HL-60 (cell line): ENCODE data around the gene DTYMK.
A peak's percentile ranks its signal among the peaks of the same experiment; 100 is the strongest.

Experiments used
- DNase-seq, 2 experiments: peaks; one replicate each; pipeline ENCODE4 v3.0.0-alpha.2; 2010 to 2020; ENCODE audit warnings: low read depth in 1 of 2, low spot score in 1 of 2
- H3K27ac ChIP-seq: fragments of 250-450 bp; sonication (Bioruptor Pico); replicated peaks from 2 replicates; pipeline ENCODE4 v1.5.1; 2020; ENCODE audit warnings: mild to moderate bottlenecking, moderate library complexity
- H3K27me3 ChIP-seq: fragments of 250-450 bp; sonication (Bioruptor Pico); 2 replicates; pipeline ENCODE4 v1.5.1; 2021; ENCODE audit warnings: mild to moderate bottlenecking, moderate library complexity; ENCODE audit not compliant: insufficient read depth, poor library complexity, severe bottlenecking
- H3K4me3 ChIP-seq: replicated peaks from 2 replicates; pipeline ENCODE4 v1.5.1; 2011; ENCODE audit warnings: mild to moderate bottlenecking, control low read depth, low read length; ENCODE audit not compliant: insufficient read depth
- GABPA ChIP-seq: IDR thresholded peaks from 2 replicates; pipeline ENCODE4 v1.6.1; 2012; ENCODE audit warnings: low read depth
- POLR2AphosphoS5 ChIP-seq: IDR thresholded peaks from 2 replicates; pipeline ENCODE4 v1.6.1; 2012; ENCODE audit warnings: low read depth
- SPI1 ChIP-seq: IDR thresholded peaks from 2 replicates; pipeline ENCODE4 v1.6.1; 2012; ENCODE audit warnings: low read depth, mild to moderate bottlenecking, borderline replicate concordance
- TF ChIP-seq, protein P1 (sequence below): IDR thresholded peaks from one replicate; pipeline ENCODE4 v1.5.1; 2011; ENCODE audit warnings: low read length, control low read depth, inconsistent platforms; ENCODE audit not compliant: insufficient read depth
- TF ChIP-seq, protein P2 (sequence below): IDR thresholded peaks from 2 replicates; pipeline ENCODE4 v1.6.1; 2012; ENCODE audit warnings: low read depth; ENCODE audit not compliant: insufficient replicate concordance

Gene DTYMK

GRCh38 chr2:241702155-241703031, 15.8 kb upstream of the DTYMK start:
- TF ChIP-seq GABPA = no peak
- no peak for TF ChIP-seq SPI1
- no peak; the same call in 1 of the 2 replicates for TF ChIP-seq POLR2AphosphoS5
- TF ChIP-seq, protein P1, sequence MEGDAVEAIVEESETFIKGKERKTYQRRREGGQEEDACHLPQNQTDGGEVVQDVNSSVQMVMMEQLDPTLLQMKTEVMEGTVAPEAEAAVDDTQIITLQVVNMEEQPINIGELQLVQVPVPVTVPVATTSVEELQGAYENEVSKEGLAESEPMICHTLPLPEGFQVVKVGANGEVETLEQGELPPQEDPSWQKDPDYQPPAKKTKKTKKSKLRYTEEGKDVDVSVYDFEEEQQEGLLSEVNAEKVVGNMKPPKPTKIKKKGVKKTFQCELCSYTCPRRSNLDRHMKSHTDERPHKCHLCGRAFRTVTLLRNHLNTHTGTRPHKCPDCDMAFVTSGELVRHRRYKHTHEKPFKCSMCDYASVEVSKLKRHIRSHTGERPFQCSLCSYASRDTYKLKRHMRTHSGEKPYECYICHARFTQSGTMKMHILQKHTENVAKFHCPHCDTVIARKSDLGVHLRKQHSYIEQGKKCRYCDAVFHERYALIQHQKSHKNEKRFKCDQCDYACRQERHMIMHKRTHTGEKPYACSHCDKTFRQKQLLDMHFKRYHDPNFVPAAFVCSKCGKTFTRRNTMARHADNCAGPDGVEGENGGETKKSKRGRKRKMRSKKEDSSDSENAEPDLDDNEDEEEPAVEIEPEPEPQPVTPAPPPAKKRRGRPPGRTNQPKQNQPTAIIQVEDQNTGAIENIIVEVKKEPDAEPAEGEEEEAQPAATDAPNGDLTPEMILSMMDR = no peak
- TF ChIP-seq, protein P2, sequence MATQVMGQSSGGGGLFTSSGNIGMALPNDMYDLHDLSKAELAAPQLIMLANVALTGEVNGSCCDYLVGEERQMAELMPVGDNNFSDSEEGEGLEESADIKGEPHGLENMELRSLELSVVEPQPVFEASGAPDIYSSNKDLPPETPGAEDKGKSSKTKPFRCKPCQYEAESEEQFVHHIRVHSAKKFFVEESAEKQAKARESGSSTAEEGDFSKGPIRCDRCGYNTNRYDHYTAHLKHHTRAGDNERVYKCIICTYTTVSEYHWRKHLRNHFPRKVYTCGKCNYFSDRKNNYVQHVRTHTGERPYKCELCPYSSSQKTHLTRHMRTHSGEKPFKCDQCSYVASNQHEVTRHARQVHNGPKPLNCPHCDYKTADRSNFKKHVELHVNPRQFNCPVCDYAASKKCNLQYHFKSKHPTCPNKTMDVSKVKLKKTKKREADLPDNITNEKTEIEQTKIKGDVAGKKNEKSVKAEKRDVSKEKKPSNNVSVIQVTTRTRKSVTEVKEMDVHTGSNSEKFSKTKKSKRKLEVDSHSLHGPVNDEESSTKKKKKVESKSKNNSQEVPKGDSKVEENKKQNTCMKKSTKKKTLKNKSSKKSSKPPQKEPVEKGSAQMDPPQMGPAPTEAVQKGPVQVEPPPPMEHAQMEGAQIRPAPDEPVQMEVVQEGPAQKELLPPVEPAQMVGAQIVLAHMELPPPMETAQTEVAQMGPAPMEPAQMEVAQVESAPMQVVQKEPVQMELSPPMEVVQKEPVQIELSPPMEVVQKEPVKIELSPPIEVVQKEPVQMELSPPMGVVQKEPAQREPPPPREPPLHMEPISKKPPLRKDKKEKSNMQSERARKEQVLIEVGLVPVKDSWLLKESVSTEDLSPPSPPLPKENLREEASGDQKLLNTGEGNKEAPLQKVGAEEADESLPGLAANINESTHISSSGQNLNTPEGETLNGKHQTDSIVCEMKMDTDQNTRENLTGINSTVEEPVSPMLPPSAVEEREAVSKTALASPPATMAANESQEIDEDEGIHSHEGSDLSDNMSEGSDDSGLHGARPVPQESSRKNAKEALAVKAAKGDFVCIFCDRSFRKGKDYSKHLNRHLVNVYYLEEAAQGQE = no peak
- H3K27me3 ChIP-seq = no peaks in the 10 kb centered on the region
- peak overlapping the region; percentile 61 for H3K4me3 ChIP-seq
- H3K27ac ChIP-seq = peak overlapping the region; percentile 48
- peak; percentile 63 to 75 for DNase-seq

- peak within 1 kb of the TSS; percentile 99 for H3K27ac ChIP-seq
- peak; percentile 78 to 96 for DNase-seq
- TF ChIP-seq, protein P1 = no peak
- TF ChIP-seq SPI1 (no peak), POLR2AphosphoS5 (peak; percentile 88)
Observed at GRCh38 chr2:241701399-241702154, 15.0 kb upstream of the DTYMK start, which contains the start of gene ING5. Gene ING5 (plus strand): TSS chr2:241702039. CDS start chr2:241702066, 27 bp downstream.

DNA sequence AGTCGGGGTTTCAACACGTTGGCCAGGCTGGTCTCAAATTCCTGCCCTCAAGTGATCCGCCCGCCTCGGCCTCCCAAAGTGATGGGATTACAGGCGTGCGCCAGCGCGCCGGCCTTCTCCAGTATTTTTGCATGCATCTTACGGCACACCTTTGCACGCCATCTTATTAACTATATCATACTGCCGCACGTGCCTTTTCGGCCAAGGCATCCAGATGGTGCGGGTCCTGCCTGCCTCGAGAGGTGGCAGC, 14.5 kb upstream of the DTYMK start:
- H3K27ac ChIP-seq = peak overlapping the region; percentile 99
- H3K4me3 ChIP-seq = peak overlapping the region; percentile 75
- TF ChIP-seq POLR2AphosphoS5 = no peak
- TF ChIP-seq, protein P2 = peak; percentile 10
- TF ChIP-seq, protein P1 = peak; percentile 25
- no peak for DNase-seq
- H3K27me3 ChIP-seq = no peaks in the 10 kb centered on the region

More at GRCh38 chr2:241701399-241702154, 15.0 kb upstream of the DTYMK start, which contains the start of gene ING5:
- Histone ChIP-seq H3K27me3 (no peaks in the 10 kb centered on the region), H3K4me3 (peak within 1 kb of the TSS; percentile 75)
